HUES64 (cell line): ENCODE results near the gene METTL4.

Experiments
- H3K27ac ChIP-seq: 2 replicates; pipeline ENCODE4 v1.7.0; 2013; ENCODE audit warnings: low read depth, low read length, inconsistent platforms
- H3K27me3 ChIP-seq: 2 replicates; pipeline ENCODE4 v1.6.1; 2013; ENCODE audit warnings: mild to moderate bottlenecking, low read length; ENCODE audit not compliant: insufficient read depth
- H3K36me3 ChIP-seq: 2 replicates; pipeline ENCODE4 v1.6.1; 2013; ENCODE audit warnings: mild to moderate bottlenecking, low read length; ENCODE audit not compliant: insufficient read depth
- H3K4me1 ChIP-seq: 2 replicates; pipeline ENCODE4 v1.6.1; 2013; ENCODE audit warnings: mild to moderate bottlenecking, low read length, moderate library complexity; ENCODE audit not compliant: insufficient read depth
- H3K4me3 ChIP-seq: 2 replicates; pipeline ENCODE4 v1.5.1; 2013; ENCODE audit warnings: mild to moderate bottlenecking, low read length, moderate library complexity
- H3K9ac ChIP-seq: 2 replicates; pipeline ENCODE4 v1.6.1; 2013; ENCODE audit warnings: mild to moderate bottlenecking, low read depth, low read length
- H3K9me3 ChIP-seq: 2 replicates; pipeline ENCODE4 v1.6.1; 2013; ENCODE audit warnings: low read depth, low read length; ENCODE audit not compliant: insufficient read depth
- WGBS: fragments of 150-250, 120-280 bp; methylation state at CpG from one replicate; pipeline ENCODE4 v1.1.7; 2013; ENCODE audit warnings: missing lambda C conversion rate; 5-methylcytosine and 5-hydroxymethylcytosine counted together

METTL4 gene

DNA sequence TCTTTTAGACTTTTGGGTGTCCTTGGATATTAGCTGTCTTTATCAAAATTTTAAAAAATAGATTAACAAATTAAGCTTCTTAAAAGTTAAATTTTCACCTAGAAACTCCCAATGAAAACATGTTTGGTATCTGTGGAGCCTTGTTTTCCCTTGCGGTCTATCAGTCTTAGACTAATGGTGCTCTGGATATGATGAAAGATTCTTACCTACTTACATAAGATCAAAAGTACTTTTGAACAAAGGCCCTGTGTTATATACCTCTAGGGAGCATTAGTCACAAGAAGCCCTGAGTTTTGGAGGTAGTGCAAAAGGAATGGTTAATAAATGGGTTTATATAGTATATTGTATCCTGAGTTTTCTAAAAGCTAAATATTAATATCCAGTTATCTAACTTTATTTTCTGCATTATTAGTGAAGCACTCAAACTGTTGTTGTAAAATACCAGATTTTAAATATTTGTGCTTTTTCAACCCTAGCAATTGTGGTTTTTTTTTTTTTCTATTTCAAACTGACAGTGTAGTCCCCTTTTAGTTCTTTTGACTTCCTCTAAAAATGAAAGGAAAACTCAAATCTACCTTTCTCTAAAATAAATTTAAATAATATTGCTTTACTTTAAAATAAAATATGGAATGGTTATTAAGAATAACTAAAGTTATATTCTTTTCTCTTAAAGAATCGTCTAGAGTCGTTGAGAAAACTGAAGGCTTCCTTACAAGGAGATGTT is 18.2 kb upstream of the METTL4 start:
- no peaks in the 10 kb centered on the region for H3K27me3 ChIP-seq
- no peaks in the 10 kb centered on the region for H3K9me3 ChIP-seq
- no peak overlapping the region for H3K9ac ChIP-seq
- no peaks in the 10 kb centered on the region; the same call in 1 of the 2 replicates for H3K4me1 ChIP-seq
- H3K4me3 ChIP-seq = no peak overlapping the region
- H3K36me3 ChIP-seq = peaks cover 99% of the 10 kb centered on the region
- H3K27ac ChIP-seq = no peak overlapping the region
- WGBS = 94% methylated on average over 2 of the region's 3 CpGs

DNA sequence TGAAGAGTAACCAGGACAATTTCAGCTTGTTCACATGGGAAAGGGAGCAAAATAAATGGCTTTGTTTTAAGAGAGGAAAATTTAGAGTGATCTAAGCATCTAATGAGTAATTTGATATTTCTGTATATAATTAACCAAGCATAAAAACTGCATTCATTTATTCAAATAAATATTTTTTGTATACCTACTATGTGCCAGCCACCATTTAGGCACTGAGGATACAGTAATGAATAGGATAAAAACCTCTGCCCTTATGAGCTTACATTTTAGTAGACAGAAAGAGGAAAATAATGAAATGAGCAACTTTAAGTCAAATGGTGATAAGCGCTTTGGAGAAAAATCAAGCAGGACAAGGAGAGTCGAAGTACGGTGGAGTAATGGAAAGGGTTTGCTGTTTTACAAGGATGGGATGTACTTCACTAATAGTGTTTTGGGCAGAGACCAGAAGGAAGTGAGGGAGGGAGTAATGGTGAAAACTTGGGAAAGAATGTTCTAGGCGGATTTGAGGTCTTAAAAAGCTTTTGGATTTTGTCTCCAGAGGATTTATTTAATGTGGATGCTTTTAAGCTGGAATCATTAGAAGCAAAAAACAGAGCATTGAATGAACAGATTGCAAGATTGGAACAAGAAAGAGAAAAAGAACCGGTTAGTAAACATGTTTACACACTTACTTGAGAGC is 17.5 kb upstream of the METTL4 start:
- Histone ChIP-seq H3K4me3 (no peak overlapping the region), H3K9me3 (no peaks in the 10 kb centered on the region), H3K4me1 (no peaks in the 10 kb centered on the region; the same call in 1 of the 2 replicates), H3K27ac (no peak overlapping the region), H3K9ac (no peak overlapping the region), H3K36me3 (peaks cover 97% of the 10 kb centered on the region), H3K27me3 (no peaks in the 10 kb centered on the region)
- WGBS = 94% methylated on average over 5 of the region's 5 CpGs

DNA sequence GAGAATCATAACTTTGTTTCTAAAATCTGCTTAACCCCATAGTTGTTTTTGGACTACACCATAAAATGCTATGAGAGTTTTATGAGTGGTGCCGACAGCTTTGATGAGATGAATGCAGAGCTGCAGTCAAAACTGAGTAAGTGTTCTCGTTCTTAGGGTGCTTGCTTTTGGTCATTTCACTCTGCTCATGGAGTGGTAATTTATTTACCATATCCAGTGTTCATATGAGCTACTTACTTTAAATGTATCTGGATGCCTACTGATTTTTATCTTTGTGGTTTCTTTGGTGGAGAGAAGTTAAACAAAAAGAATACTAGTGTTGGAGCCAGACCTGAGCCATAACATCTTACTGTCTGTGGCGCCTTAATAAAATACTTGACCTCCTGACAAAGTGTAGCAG is 16.5 kb upstream of the METTL4 start:
- WGBS = 94% methylated on average over 3 of the region's 3 CpGs
- H3K36me3 ChIP-seq = peaks cover 95% of the 10 kb centered on the region

DNA sequence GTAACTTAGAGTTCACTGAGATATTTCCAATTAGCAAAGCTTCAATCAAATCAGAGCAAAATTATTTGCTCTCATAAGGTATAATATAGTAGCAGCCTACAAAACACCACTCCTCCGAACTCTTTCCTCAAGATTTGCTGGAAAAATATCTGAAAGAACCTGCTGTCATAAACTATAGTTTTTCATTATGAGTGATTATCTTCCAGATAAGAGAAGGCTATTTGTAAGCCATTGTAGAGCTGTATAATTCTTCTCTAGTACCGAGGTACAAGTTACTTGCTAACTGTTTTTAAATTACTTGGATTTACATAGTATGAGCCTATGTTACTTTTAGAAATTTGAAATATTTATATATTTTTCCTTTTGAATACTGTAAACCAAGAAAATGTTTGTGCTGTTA is 2.1 kb upstream of the METTL4 start:
- Histone ChIP-seq H3K4me1 (peaks cover 23% of the 10 kb centered on the region), H3K27me3 (no peaks in the 10 kb centered on the region), H3K36me3 (peaks cover 47% of the 10 kb centered on the region), H3K4me3 (peak overlapping the region; percentile 94), H3K27ac (peak overlapping the region; percentile 34; the same call in 1 of the 2 replicates), H3K9me3 (no peaks in the 10 kb centered on the region), H3K9ac (peak overlapping the region; percentile 93; the same call in 1 of the 2 replicates)
- WGBS = no CpG with 5 or more reads among the region's 2 CpGs

More for the DNA sequence above, 16.5 kb upstream of the METTL4 start:
- Histone ChIP-seq H3K4me1 (no peaks in the 10 kb centered on the region; the same call in 1 of the 2 replicates), H3K27me3 (no peaks in the 10 kb centered on the region), H3K9ac (no peak overlapping the region), H3K27ac (no peak overlapping the region), H3K9me3 (no peaks in the 10 kb centered on the region), H3K4me3 (no peak overlapping the region)

DNA sequence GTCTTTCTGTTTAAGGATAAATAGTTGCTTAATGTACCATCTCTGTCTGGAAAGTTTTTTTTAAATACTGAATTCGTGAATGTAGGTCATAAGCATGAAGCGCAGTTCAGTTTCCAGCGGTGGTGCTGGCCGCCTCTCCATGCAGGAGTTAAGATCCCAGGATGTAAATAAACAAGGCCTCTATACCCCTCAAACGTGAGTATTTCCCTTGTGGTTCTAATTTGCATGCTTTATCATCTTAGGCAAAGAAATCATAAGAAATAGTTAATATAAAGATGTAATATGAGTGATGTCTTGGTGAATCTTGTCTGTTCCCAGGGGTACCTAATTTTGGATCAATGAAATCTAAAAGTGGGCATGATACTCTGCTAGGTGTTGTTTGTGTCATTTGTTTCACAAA is 1.6 kb upstream of the METTL4 start:
- Histone ChIP-seq H3K27me3 (no peaks in the 10 kb centered on the region), H3K27ac (no peak overlapping the region; the same call in 1 of the 2 replicates), H3K4me3 (peak overlapping the region; percentile 94), H3K9ac (peak overlapping the region; percentile 93; the same call in 1 of the 2 replicates), H3K36me3 (peaks cover 42% of the 10 kb centered on the region), H3K4me1 (peaks cover 23% of the 10 kb centered on the region), H3K9me3 (no peaks in the 10 kb centered on the region)
- WGBS = 14% methylated on average over 5 of the region's 5 CpGs

DNA sequence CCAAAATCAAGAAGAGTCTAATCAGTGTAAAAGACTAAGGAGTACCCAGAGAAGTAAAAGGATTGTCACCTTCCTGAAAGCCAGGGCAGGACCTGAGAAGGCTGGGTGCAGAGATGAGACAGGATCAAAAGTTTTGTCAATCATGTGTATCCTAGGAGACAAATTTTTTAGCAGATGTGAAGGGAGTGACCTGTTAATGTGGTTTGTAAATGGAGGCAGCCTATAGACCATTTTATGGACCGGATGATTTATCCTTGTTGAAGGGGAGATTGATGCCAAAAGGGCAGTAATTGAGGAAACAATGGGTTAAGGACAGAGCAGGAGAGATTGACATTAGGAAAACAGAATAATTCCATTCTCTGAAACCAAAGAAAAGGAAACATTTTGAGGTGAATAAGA is 865 bp upstream of the METTL4 start:
- no peak overlapping the region for H3K27ac ChIP-seq
- H3K36me3 ChIP-seq = peaks cover 38% of the 10 kb centered on the region
- H3K27me3 ChIP-seq = no peaks in the 10 kb centered on the region
- H3K4me1 ChIP-seq = peaks cover 23% of the 10 kb centered on the region
- peak overlapping the region; percentile 93 for H3K9ac ChIP-seq
- H3K9me3 ChIP-seq = no peaks in the 10 kb centered on the region
- WGBS = 2% methylated on average over 1 of the region's 1 CpG
- H3K4me3 ChIP-seq = peak overlapping the region; percentile 94

DNA sequence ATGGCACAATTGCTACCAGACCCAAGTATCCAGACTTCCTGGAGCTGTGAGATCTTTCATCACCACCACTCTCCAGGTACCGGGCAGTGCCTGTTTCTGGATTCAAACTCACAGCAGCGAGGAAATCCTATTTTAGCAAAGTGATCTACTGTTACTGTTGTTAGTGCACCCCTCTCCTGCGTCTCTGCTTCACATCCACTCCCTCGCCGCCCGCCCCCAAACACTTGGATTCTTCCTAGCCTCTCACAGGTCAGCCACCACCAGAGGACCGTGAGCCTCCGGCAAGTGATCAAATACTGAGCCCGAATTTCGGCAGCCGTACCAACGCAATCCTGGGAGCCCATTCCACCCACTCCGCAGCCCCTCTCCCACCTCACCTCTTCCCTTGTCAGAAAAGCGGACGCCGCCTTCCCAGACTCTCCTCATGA is 519 bp downstream of the METTL4 start:
- peak overlapping the region; percentile 97 for H3K27ac ChIP-seq
- H3K4me3 ChIP-seq = peak overlapping the region; percentile 94
- peaks cover 35% of the 10 kb centered on the region for H3K36me3 ChIP-seq
- H3K9ac ChIP-seq = peak overlapping the region; percentile 93
- WGBS = 0% methylated on average over 16 of the region's 16 CpGs
- H3K4me1 ChIP-seq = peaks cover 23% of the 10 kb centered on the region
- no peaks in the 10 kb centered on the region for H3K9me3 ChIP-seq
- no peaks in the 10 kb centered on the region for H3K27me3 ChIP-seq

DNA sequence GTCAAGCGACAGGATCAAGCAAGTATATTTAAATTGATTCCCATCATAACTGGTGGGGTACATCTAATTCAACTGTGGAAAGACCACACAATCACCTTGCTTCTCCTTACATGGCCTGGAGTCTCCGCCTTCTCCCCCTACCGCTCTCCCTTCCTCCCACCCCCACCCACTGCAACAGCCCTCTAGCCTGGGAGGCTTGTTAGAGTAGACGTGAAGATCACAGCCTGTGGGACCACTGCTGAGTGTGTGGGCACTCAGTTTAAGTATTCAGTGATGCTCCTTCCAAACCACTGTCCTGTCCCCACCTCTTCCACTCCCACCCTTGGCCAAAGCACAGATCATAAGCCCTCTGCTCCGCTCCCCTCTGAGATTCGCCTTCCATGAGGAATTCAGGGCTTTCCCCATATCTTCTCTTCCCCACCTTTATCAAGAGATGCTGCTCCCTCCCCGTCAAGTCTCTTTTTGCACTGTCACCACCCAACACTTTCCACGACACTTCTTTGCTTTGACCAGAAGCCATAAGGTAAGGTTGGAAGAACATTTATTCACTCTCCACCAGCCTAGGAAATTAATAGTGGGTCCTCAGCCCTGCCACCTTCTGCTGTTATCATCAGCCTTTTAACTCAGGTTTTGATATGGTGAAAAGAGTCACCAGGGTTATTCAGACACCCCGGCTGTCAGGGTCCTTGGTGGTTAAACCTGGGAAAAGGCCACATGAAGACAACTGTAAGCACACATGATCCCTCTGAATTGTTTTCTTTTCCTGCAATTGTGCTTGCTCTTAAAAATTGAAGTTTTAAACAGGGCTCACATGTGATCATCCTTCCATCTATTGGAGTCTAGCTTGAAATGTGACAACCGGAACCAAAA is 1.7 kb downstream of the METTL4 start:
- Histone ChIP-seq H3K4me3 (peak overlapping the region; percentile 94), H3K4me1 (peaks cover 23% of the 10 kb centered on the region), H3K27ac (no peak overlapping the region), H3K27me3 (no peaks in the 10 kb centered on the region), H3K9me3 (no peaks in the 10 kb centered on the region), H3K36me3 (peaks cover 32% of the 10 kb centered on the region), H3K9ac (peak overlapping the region; percentile 93; the same call in 1 of the 2 replicates)
- WGBS = 73% methylated on average over 10 of the region's 10 CpGs

DNA sequence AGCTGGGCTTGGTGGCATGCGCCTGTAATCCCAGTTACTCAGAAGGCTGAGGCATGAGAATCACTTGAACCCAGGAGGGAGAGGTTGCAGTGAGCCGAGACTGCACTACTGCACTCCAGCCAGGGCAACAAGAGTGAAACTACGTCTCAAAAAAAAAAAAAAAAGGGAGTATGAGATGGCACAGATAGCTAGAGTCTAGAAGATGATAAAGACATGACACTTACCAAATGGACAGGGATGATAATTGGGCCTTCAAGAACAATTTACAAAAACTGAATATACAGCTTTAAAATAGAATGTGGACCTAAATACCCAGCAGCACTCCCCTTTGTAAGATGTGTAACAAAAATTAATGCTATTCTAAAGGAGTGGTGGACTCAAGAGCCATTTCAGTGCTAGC is 2.7 kb downstream of the METTL4 start:
- peaks cover 32% of the 10 kb centered on the region for H3K36me3 ChIP-seq
- no peak overlapping the region for H3K4me3 ChIP-seq
- no peaks in the 10 kb centered on the region for H3K27me3 ChIP-seq
- peaks cover 18% of the 10 kb centered on the region; the same call in 1 of the 2 replicates for H3K4me1 ChIP-seq
- no peak overlapping the region for H3K27ac ChIP-seq
- H3K9me3 ChIP-seq = no peaks in the 10 kb centered on the region
- no peak overlapping the region for H3K9ac ChIP-seq
- WGBS = 97% methylated on average over 3 of the region's 3 CpGs

DNA sequence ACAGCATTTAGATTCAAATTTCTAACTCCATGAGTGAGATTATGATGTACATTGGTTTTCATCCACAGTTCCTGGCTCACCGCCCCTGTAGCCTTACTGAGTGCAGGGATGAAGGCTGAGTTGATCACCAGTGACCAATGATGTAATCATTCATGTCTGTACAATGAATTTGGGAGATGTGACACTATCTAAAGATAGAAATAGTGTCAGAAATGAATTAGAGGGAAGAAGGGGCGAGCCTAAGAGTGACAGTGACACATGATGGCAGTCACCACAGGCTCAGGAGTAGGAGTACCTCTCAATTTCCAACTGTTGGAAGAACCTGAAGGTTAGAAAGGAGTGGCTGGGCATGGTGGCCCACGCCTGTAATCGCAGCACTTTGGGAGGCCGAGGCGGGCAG is 3.2 kb downstream of the METTL4 start:
- no peaks in the 10 kb centered on the region for H3K9me3 ChIP-seq
- no peak overlapping the region for H3K4me3 ChIP-seq
- peaks cover 31% of the 10 kb centered on the region for H3K36me3 ChIP-seq
- 94% methylated on average over 5 of the region's 6 CpGs for WGBS
- H3K27ac ChIP-seq = no peak overlapping the region
- peaks cover 13% of the 10 kb centered on the region; the same call in 1 of the 2 replicates for H3K4me1 ChIP-seq
- no peak overlapping the region for H3K9ac ChIP-seq
- no peaks in the 10 kb centered on the region for H3K27me3 ChIP-seq

DNA sequence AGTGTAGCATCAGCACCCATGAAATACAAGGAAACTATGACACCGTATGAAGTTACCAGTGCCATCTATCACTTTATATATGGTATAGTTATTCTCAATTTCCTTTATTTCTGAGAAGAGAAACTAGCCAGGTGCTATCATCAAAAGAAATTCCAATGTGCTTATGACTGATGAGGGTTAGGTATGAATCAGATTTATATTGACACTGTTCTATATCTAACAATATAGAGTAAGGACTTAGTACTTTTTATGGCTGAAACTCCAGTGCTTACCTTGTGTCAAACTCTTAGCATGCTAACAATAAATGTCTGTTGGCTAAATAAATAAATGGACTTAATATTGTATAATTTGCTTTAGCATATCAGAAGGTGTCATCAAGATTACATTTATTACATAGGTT is 6.9 kb downstream of the METTL4 start:
- Histone ChIP-seq H3K36me3 (peaks cover 46% of the 10 kb centered on the region), H3K4me3 (no peak overlapping the region), H3K4me1 (no peaks in the 10 kb centered on the region), H3K9ac (no peak overlapping the region), H3K27ac (no peak overlapping the region), H3K9me3 (no peaks in the 10 kb centered on the region), H3K27me3 (no peaks in the 10 kb centered on the region)
- WGBS = no CpG with 5 or more reads among the region's 1 CpG
